HEK293 (cell line): ENCODE results near the gene CFAP58.

Source experiments
- CTCF ChIA-PET: fragments of 350-600 bp; formaldehyde crosslinking; extraction: SDS; loops from one replicate; lab custom pipeline; 2021; ENCODE audit warnings: antibody characterized with exemption; lab: Yijun Ruan, JAX
- POLR2A ChIA-PET: fragments of 300-600 bp; formaldehyde crosslinking; extraction: SDS; loops from one replicate; lab custom pipeline; 2020; ENCODE audit warnings: antibody characterized with exemption, inconsistent platforms; lab: Yijun Ruan, JAX
- H3K27ac ChIP-seq: fragments of 200-500 bp; sonication (Bioruptor generic); 2 replicates; pipeline ENCODE4 v1.5.1; 2014; ENCODE audit warnings: low read depth, low read length, control low read depth, inconsistent platforms; ENCODE audit errors: extremely low read depth
- H3K36me3 ChIP-seq, 2 experiments: fragments of 200-500 bp in 1 of 2; sonication (Bioruptor generic) in 1 of 2; 1 replicate in 1 of 2; 2 replicates in 1 of 2; pipeline ENCODE4 v1.5.1; 2014 to 2017; ENCODE audit warnings: inconsistent platforms in 2 of 2, low read length in 2 of 2; ENCODE audit not compliant: control insufficient read depth in 2 of 2, insufficient read depth in 1 of 2
- H3K4me1 ChIP-seq: fragments of 200-500 bp; sonication (Bioruptor generic); 2 replicates; pipeline ENCODE4 v1.5.1; 2014; ENCODE audit warnings: mild to moderate bottlenecking, low read length, inconsistent platforms; ENCODE audit not compliant: control insufficient read depth, insufficient read depth
- H3K4me3 ChIP-seq: 2 replicates; pipeline ENCODE4 v1.5.1; 2011; ENCODE audit warnings: low read depth, mild to moderate bottlenecking, control low read depth, low read length, moderate library complexity
- H3K9me3 ChIP-seq: fragments of 200-500 bp; sonication (Bioruptor generic); 2 replicates; pipeline ENCODE4 v1.5.1; 2014; ENCODE audit warnings: low read depth, low read length, inconsistent platforms; ENCODE audit not compliant: control insufficient read depth, insufficient read depth
- BCL6B ChIP-seq: fragments of 450-650 bp; formaldehyde crosslinking; IDR thresholded peaks from 2 replicates; pipeline ENCODE4 v1.5.1; 2017; ENCODE audit warnings: missing biosample characterization, missing genetic modification characterization
- GFI1B ChIP-seq: fragments of 450-650 bp; formaldehyde crosslinking; IDR thresholded peaks from 2 replicates; pipeline ENCODE4 v1.5.1; 2016; ENCODE audit warnings: missing biosample characterization, missing genetic modification characterization
- GLIS2 ChIP-seq: fragments of 450-650 bp; formaldehyde crosslinking; IDR thresholded peaks from 2 replicates; pipeline ENCODE4 v1.5.1; 2016; ENCODE audit warnings: missing biosample characterization, missing genetic modification characterization
- KLF8 ChIP-seq: fragments of 450-650 bp; formaldehyde crosslinking; IDR thresholded peaks from 2 replicates; pipeline ENCODE4 v1.5.1; 2016; ENCODE audit warnings: missing biosample characterization, missing genetic modification characterization
- MYNN ChIP-seq: fragments of 450-650 bp; formaldehyde crosslinking; IDR thresholded peaks from 2 replicates; pipeline ENCODE4 v1.5.1; 2016; ENCODE audit warnings: missing biosample characterization, missing genetic modification characterization, borderline replicate concordance
- PRDM4 ChIP-seq: fragments of 450-650 bp; formaldehyde crosslinking; IDR thresholded peaks from 2 replicates; pipeline ENCODE4 v1.5.1; 2017; ENCODE audit warnings: missing biosample characterization, missing genetic modification characterization
- SALL2 ChIP-seq: fragments of 450-650 bp; formaldehyde crosslinking; IDR thresholded peaks from 2 replicates; pipeline ENCODE4 v1.5.0; 2017; ENCODE audit warnings: missing biosample characterization, mild to moderate bottlenecking, missing genetic modification characterization, borderline replicate concordance
- SETDB1 ChIP-seq: IDR thresholded peaks from one replicate; pipeline ENCODE4 v1.6.1; 2017; ENCODE audit warnings: mild to moderate bottlenecking, low read length, moderate library complexity, mixed read lengths; ENCODE audit not compliant: insufficient read length
- TRIM28 ChIP-seq: IDR thresholded peaks from 2 replicates; pipeline ENCODE4 v1.6.1; 2011; ENCODE audit warnings: low read length, control low read depth, borderline replicate concordance
- ZFP3 ChIP-seq: fragments of 450-650 bp; formaldehyde crosslinking; IDR thresholded peaks from 2 replicates; pipeline ENCODE4 v1.5.1; 2016; ENCODE audit warnings: low read depth, missing biosample characterization, missing genetic modification characterization
- ZIC2 ChIP-seq: fragments of 450-650 bp; formaldehyde crosslinking; IDR thresholded peaks from 2 replicates; pipeline ENCODE4 v1.5.1; 2016; ENCODE audit warnings: missing biosample characterization, missing genetic modification characterization
- ZNF133 ChIP-seq: fragments of 450-650 bp; formaldehyde crosslinking; IDR thresholded peaks from 2 replicates; pipeline ENCODE4 v1.5.1; 2016; ENCODE audit warnings: missing biosample characterization, missing genetic modification characterization
- ZNF138 ChIP-seq: fragments of 450-650 bp; formaldehyde crosslinking; IDR thresholded peaks from 2 replicates; pipeline ENCODE4 v1.5.1; 2016; ENCODE audit warnings: missing biosample characterization, missing genetic modification characterization, borderline replicate concordance
- ZNF146 ChIP-seq: fragments of 450-650 bp; formaldehyde crosslinking; IDR thresholded peaks from 2 replicates; pipeline ENCODE4 v1.5.1; 2016; ENCODE audit warnings: missing biosample characterization, missing genetic modification characterization
- ZNF214 ChIP-seq: fragments of 450-650 bp; formaldehyde crosslinking; IDR thresholded peaks from 2 replicates; pipeline ENCODE4 v1.5.1; 2017; ENCODE audit warnings: missing biosample characterization, mild to moderate bottlenecking, missing genetic modification characterization, borderline replicate concordance
- ZNF341 ChIP-seq: fragments of 450-650 bp; formaldehyde crosslinking; IDR thresholded peaks from 2 replicates; pipeline ENCODE4; 2016; ENCODE audit warnings: low read depth, missing biosample characterization, missing genetic modification characterization
- ZNF354C ChIP-seq: fragments of 450-650 bp; formaldehyde crosslinking; IDR thresholded peaks from 2 replicates; pipeline ENCODE4 v1.5.1; 2016; ENCODE audit warnings: missing biosample characterization, missing genetic modification characterization, low read depth, borderline replicate concordance
- ZNF391 ChIP-seq: fragments of 450-650 bp; formaldehyde crosslinking; IDR thresholded peaks from 2 replicates; pipeline ENCODE4 v1.5.1; 2016; ENCODE audit warnings: low read depth, missing biosample characterization, missing genetic modification characterization, borderline replicate concordance
- ZNF449 ChIP-seq: fragments of 450-650 bp; formaldehyde crosslinking; IDR thresholded peaks from 2 replicates; pipeline ENCODE4 v1.5.1; 2017; ENCODE audit warnings: missing biosample characterization, mild to moderate bottlenecking, missing genetic modification characterization, moderate library complexity
- ZNF510 ChIP-seq: fragments of 450-650 bp; formaldehyde crosslinking; IDR thresholded peaks from 2 replicates; pipeline ENCODE4 v1.5.1; 2018; ENCODE audit warnings: mild to moderate bottlenecking, missing genetic modification characterization, missing biosample characterization; ENCODE audit not compliant: insufficient replicate concordance
- ZNF600 ChIP-seq: fragments of 450-650 bp; formaldehyde crosslinking; IDR thresholded peaks from 2 replicates; pipeline ENCODE4 v1.5.1; 2016; ENCODE audit warnings: missing biosample characterization, missing genetic modification characterization
- ZNF704 ChIP-seq: fragments of 450-650 bp; formaldehyde crosslinking; IDR thresholded peaks from 2 replicates; pipeline ENCODE4 v1.5.1; 2016; ENCODE audit warnings: missing biosample characterization, missing genetic modification characterization
- ZNF747 ChIP-seq: fragments of 450-650 bp; formaldehyde crosslinking; IDR thresholded peaks from 2 replicates; pipeline ENCODE4 v1.5.1; 2016; ENCODE audit warnings: missing biosample characterization, missing genetic modification characterization
- ZNF785 ChIP-seq: fragments of 450-650 bp; formaldehyde crosslinking; IDR thresholded peaks from 2 replicates; pipeline ENCODE4 v1.5.1; 2016; ENCODE audit warnings: missing biosample characterization, missing genetic modification characterization

CFAP58 gene

GRCh38 chr10:104367904-104368303 is 14.3 kb downstream of the CFAP58 start:
- Histone ChIP-seq H3K4me1 (no peaks in the 10 kb centered on the region), H3K27ac (no peak overlapping the region), H3K36me3 (no peaks in the 10 kb centered on the region), H3K4me3 (no peak overlapping the region), H3K9me3 (no peaks in the 10 kb centered on the region)
- ChIA-PET CTCF (interaction anchor here (0.7 to 1.7 kb wide), 2 partner anchors 15 to 76 kb away, joined by 3 to 5 read pairs; partner anchors contain the start of gene CFAP58), POLR2A (no interaction called here)
- no peak for TF ChIP-seq ZNF600 (tag by site-specific recombination)
- no peak for TF ChIP-seq ZNF133
- no peak for TF ChIP-seq ZNF747 (tag by site-specific recombination)
- no peak for TF ChIP-seq SETDB1
- no peak for TF ChIP-seq ZNF449 (tag by site-specific recombination)
- TF ChIP-seq ZNF138 (tag by site-specific recombination): no peak
- TF ChIP-seq GLIS2 (tag by site-specific recombination): no peak
- no peak for TF ChIP-seq ZNF146 (tag by site-specific recombination)
- TF ChIP-seq SALL2 (tag by site-specific recombination): no peak
- no peak for TF ChIP-seq KLF8 (tag by site-specific recombination)
- TF ChIP-seq MYNN (tag by site-specific recombination): no peak
- TF ChIP-seq TRIM28: no peak
- no peak for TF ChIP-seq ZIC2 (tag by site-specific recombination)
- TF ChIP-seq ZNF391 (tag by site-specific recombination): no peak

GRCh38 chr10:104368381-104368780 is 14.7 kb downstream of the CFAP58 start:
- POLR2A ChIA-PET: no interaction called here
- no peak for TF ChIP-seq GFI1B
- no peak for TF ChIP-seq ZNF510 (tag by site-specific recombination)
- TF ChIP-seq ZNF704 (tag by site-specific recombination): no peak
- TF ChIP-seq PRDM4 (tag by site-specific recombination): no peak
- TF ChIP-seq ZNF341 (tag by site-specific recombination): no peak
- TF ChIP-seq ZNF214 (tag by site-specific recombination): no peak
- TF ChIP-seq ZNF354C (tag by site-specific recombination): no peak
- TF ChIP-seq ZNF785 (tag by site-specific recombination): no peak
- no peak for TF ChIP-seq ZFP3
- TF ChIP-seq BCL6B (tag by site-specific recombination): no peak

More at GRCh38 chr10:104368381-104368780, 14.7 kb downstream of the CFAP58 start:
- Histone ChIP-seq H3K4me1 (no peaks in the 10 kb centered on the region), H3K4me3 (no peak overlapping the region), H3K27ac (no peak overlapping the region), H3K36me3 (no peaks in the 10 kb centered on the region), H3K9me3 (no peaks in the 10 kb centered on the region)
- CTCF ChIA-PET: interaction anchor here (1.7 kb wide), 1 partner anchor 77 kb away, joined by 5 read pairs; no protein-coding TSS in a partner anchor
